ENCODE measurements around the gene CHST9.

DNA sequence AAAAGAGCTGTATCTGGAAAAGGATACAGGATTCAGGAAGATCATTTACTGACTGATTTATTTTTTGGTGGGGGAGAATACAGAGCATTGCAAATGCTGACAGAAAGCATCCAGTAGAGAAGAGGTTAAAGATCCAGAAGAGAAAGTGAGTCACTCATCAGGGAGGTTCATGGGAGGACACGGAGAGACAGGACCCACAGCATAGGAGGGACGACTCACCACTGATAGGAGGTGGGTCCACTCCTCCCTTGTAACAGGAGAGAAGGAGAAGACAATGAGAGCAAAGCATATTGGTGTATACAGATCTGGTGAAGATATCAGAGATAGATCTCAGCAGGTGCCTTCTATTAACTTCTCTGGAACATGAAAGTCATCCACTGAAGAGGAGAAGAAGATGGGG lies 177.2 kb downstream of the CHST9 start:
- TF ChIP-seq, protein P1, sequence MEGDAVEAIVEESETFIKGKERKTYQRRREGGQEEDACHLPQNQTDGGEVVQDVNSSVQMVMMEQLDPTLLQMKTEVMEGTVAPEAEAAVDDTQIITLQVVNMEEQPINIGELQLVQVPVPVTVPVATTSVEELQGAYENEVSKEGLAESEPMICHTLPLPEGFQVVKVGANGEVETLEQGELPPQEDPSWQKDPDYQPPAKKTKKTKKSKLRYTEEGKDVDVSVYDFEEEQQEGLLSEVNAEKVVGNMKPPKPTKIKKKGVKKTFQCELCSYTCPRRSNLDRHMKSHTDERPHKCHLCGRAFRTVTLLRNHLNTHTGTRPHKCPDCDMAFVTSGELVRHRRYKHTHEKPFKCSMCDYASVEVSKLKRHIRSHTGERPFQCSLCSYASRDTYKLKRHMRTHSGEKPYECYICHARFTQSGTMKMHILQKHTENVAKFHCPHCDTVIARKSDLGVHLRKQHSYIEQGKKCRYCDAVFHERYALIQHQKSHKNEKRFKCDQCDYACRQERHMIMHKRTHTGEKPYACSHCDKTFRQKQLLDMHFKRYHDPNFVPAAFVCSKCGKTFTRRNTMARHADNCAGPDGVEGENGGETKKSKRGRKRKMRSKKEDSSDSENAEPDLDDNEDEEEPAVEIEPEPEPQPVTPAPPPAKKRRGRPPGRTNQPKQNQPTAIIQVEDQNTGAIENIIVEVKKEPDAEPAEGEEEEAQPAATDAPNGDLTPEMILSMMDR (IDR thresholded peaks at IDR 0.05) = no peak
- no peak for TF ChIP-seq POLR2A (IDR thresholded peaks at IDR 0.05)
